K562 (cell line): ENCODE measurements around the gene KLK14. TPM values are rescaled to one million over a fixed set of nuclear protein-coding genes. Genes with fewer than 3 reads are reported as not detected.

Experiments
- ADNP ChIP-seq: fragments of 200-800 bp; sonication (Bioruptor generic); IDR thresholded peaks from 2 replicates; pipeline ENCODE4 v1.6.1; 2016; ENCODE audit warnings: missing genetic modification characterization, missing compliant biosample characterization
- BHLHE40 ChIP-seq: IDR thresholded peaks from 2 replicates; pipeline ENCODE4 v1.6.1; 2011; ENCODE audit warnings: low read length, improper control_type of control experiment
- CC2D1A ChIP-seq: fragments of 450-650 bp; IDR thresholded peaks from 2 replicates; pipeline ENCODE4 v1.6.1; 2017; ENCODE audit warnings: mild to moderate bottlenecking
- DPF2 ChIP-seq: fragments of 450-650 bp; IDR thresholded peaks from 2 replicates; pipeline ENCODE4 v1.6.1; 2016
- ELK1 ChIP-seq: sonication (generic); formaldehyde crosslinking; IDR thresholded peaks from 2 replicates; pipeline ENCODE4 v1.8.1; 2022; ENCODE audit warnings: missing genetic modification reagents
- GABPB2 ChIP-seq: fragments of 250-450 bp; sonication (Bioruptor Pico); conservative IDR thresholded peaks from 2 replicates; pipeline ENCODE4 v1.5.1; 2021; ENCODE audit warnings: mild to moderate bottlenecking
- HCFC1 ChIP-seq: IDR thresholded peaks from 2 replicates; pipeline ENCODE4 v1.6.1; 2012; ENCODE audit warnings: low read depth, low read length, improper control_type of control experiment
- MCM5 ChIP-seq: fragments of 450-650 bp; IDR thresholded peaks from 2 replicates; pipeline ENCODE4 v1.6.1; 2016; ENCODE audit warnings: low read depth
- MTA3 ChIP-seq: fragments of 450-650 bp; formaldehyde crosslinking; IDR thresholded peaks from 2 replicates; pipeline ENCODE4 v1.6.1; 2017; ENCODE audit warnings: mild to moderate bottlenecking, borderline replicate concordance
- MTF1 ChIP-seq: fragments of 250-450 bp; sonication (Bioruptor Pico); IDR thresholded peaks from 2 replicates; pipeline ENCODE4 v1.9.0; 2021; ENCODE audit warnings: moderate library complexity, mild to moderate bottlenecking, inconsistent platforms, borderline replicate concordance
- NEUROD1 ChIP-seq: fragments of 150-350 bp; IDR thresholded peaks from 2 replicates; pipeline ENCODE4 v1.6.1; 2014; ENCODE audit warnings: borderline replicate concordance, low read length, low read depth; ENCODE audit not compliant: partially characterized antibody
- NR3C1 ChIP-seq: sonication (generic); formaldehyde crosslinking; IDR thresholded peaks from 2 replicates; pipeline ENCODE4 v1.8.1; 2022; ENCODE audit warnings: missing genetic modification reagents
- PREB ChIP-seq: sonication (generic); formaldehyde crosslinking; IDR thresholded peaks from 2 replicates; pipeline ENCODE4 v1.8.1; 2023; ENCODE audit warnings: mild to moderate bottlenecking, missing genetic modification reagents
- RNF2 ChIP-seq: sonication (generic); IDR thresholded peaks from 2 replicates; pipeline ENCODE4 v1.6.1; 2016
- SRSF3 ChIP-seq: fragments of 200-400 bp; formaldehyde crosslinking; IDR thresholded peaks from 2 replicates; pipeline ENCODE4 v1.6.1; 2016; ENCODE audit warnings: mild to moderate bottlenecking, low read length, moderate library complexity; ENCODE audit not compliant: insufficient read depth
- STAG1 ChIP-seq: sonication (generic); formaldehyde crosslinking; IDR thresholded peaks from 2 replicates; pipeline ENCODE4 v1.5.0; 2020; ENCODE audit warnings: missing genetic modification reagents, borderline replicate concordance
- ZBTB49 ChIP-seq: sonication (generic); formaldehyde crosslinking; IDR thresholded peaks from 2 replicates; pipeline ENCODE4 v1.8.0; 2022; ENCODE audit warnings: missing genetic modification reagents, mild to moderate bottlenecking, borderline replicate concordance
- ZNF592 ChIP-seq: fragments of 450-650 bp; IDR thresholded peaks from 2 replicates; pipeline ENCODE4 v1.6.1; 2017; ENCODE audit warnings: antibody characterized with exemption, mild to moderate bottlenecking
- ZNF75A ChIP-seq: fragments of 450-650 bp; formaldehyde crosslinking; IDR thresholded peaks from 2 replicates; pipeline ENCODE4 v1.4.0; 2020; ENCODE audit warnings: mild to moderate bottlenecking
- polyA plus RNA-seq, 8 experiments: library from polyadenylated mRNA; depleted of rRNA in 4 of 8; stranded (reverse) in 5 of 8; unstranded in 3 of 8; fragments of >200 nt; fragmentation: Nextera tagmentation in 2 of 8; fragmentation: Illumina TruSeq in 1 of 8; extraction: Ambion mirVana in 2 of 8; extraction: Trizol in 1 of 8; gene quantifications; 2 replicates each; pipeline versions ENCODE4 v1.2.1 to v1.2.3, GENCODE V29; 2011 to 2014; ENCODE audit warnings: inconsistent platforms in 1 of 8, missing spikeins in 1 of 8
- total RNA-seq, 7 experiments: library from RNA; depleted of rRNA in 6 of 7; stranded (reverse); fragments of >200 nt in 6 of 7; fragmentation: Illumina TruSeq in 2 of 7; extraction: Trizol in 2 of 7; gene quantifications; 2 replicates each; pipeline versions ENCODE4 v1.2.1 to v1.2.3, GENCODE V29; 2011 to 2021; ENCODE audit warnings: low replicate concordance in 1 of 7

The KLK14 gene
- total and polyA plus RNA-seq, 9 of the 15 experiments (the other 6 are each of a cell fraction or from before 2014, with no cell fraction given) = not detected

GRCh38 chr19:51131780-51132680, 49.3 kb upstream of the KLK14 start (continued):
- no peak for TF ChIP-seq PREB (CRISPR knock-in tag)
- no peak for TF ChIP-seq HCFC1
- TF ChIP-seq MCM5 = no peak
- no peak for TF ChIP-seq NEUROD1
- TF ChIP-seq BHLHE40 = peak; percentile 41; the same call in 1 of the 2 replicates
- 0 out of 2 replicates have a peak, but pooled peaks have one; percentile 21 for TF ChIP-seq ZBTB49 (CRISPR knock-in tag)
- TF ChIP-seq MTF1 (CRISPR knock-in tag) = no peak
- TF ChIP-seq STAG1 (CRISPR knock-in tag) = no peak
- no peak for TF ChIP-seq ZNF75A
- TF ChIP-seq ELK1 (CRISPR knock-in tag) = no peak
- no peak for TF ChIP-seq NR3C1
- TF ChIP-seq GABPB2 (CRISPR knock-in tag) = no peak
- no peak for TF ChIP-seq ZNF592
- TF ChIP-seq SRSF3 = no peak
- peak; percentile 44; the same call in 1 of the 2 replicates for TF ChIP-seq DPF2
- TF ChIP-seq RNF2 = peak; percentile 77; the same call in 1 of the 2 replicates
- no peak for TF ChIP-seq ADNP (tag)
- no peak for TF ChIP-seq CC2D1A
- peak; percentile 37; the same call in 1 of the 2 replicates for TF ChIP-seq MTA3
